Thoracic aorta (tissue), 2 donors: ENCODE data around the gene SH3GL2. TPM values are rescaled to one million over a fixed set of nuclear protein-coding genes. Genes with fewer than 3 reads are reported as not detected.
"Not testable (repeated sequence)": the region's sequence is repeated elsewhere in the genome, so short reads cannot be mapped to it uniquely, and the experiment has no call there.

ENCODE experiments used
- ATAC-seq: fragments of 150-250 bp; one replicate; pipeline ENCODE4 v1.8.0; 2017; ENCODE audit warnings: low read depth; ENCODE audit not compliant: insufficient number of reproducible peaks, low FRiP score
- DNase-seq: peaks from one replicate; pipeline ENCODE4 v3.0.0-alpha.2; 2020; ENCODE audit warnings: low spot score
- H3K27ac ChIP-seq, 2 donors: fragments of 200-600 bp; sonication (generic); 1 replicate in 1 of 2; 2 replicates in 1 of 2; pipeline ENCODE4 v1.5.1; 2016; ENCODE audit warnings: mild to moderate bottlenecking in 2 of 2, moderate library complexity in 2 of 2
- H3K27me3 ChIP-seq: fragments of 200-600 bp; sonication (generic); replicated peaks from 2 replicates; pipeline ENCODE4 v1.6.0; 2016; ENCODE audit warnings: mild to moderate bottlenecking; ENCODE audit not compliant: insufficient read depth
- H3K36me3 ChIP-seq: fragments of 200-600 bp; sonication (generic); one replicate; pipeline ENCODE4 v1.5.1; 2016
- H3K4me1 ChIP-seq, 2 donors: fragments of 200-600 bp; sonication (generic); 1 replicate in 1 of 2; 2 replicates in 1 of 2; pipeline versions ENCODE4 v1.5.1 to v1.6.0; 2016; ENCODE audit warnings: low read depth in 2 of 2, mild to moderate bottlenecking in 1 of 2; ENCODE audit not compliant: control insufficient read depth in 1 of 2
- H3K4me3 ChIP-seq: fragments of 200-600 bp; sonication (generic); 2 replicates; pipeline ENCODE4 v1.5.1; 2016; ENCODE audit warnings: mild to moderate bottlenecking
- H3K9me3 ChIP-seq: fragments of 200-600 bp; sonication (generic); 2 replicates; pipeline ENCODE4 v1.5.1; 2016
- CTCF ChIP-seq: fragments of 200-600 bp; sonication (generic); IDR thresholded peaks from one replicate; pipeline ENCODE4 v1.5.1; 2019; ENCODE audit warnings: antibody characterized with exemption
- total RNA-seq, 2 donors: library from RNA; depleted of rRNA; stranded (reverse); fragments of >200 nt; gene quantifications; one replicate each; pipeline versions ENCODE4 v1.1.0 to v1.2.3, GENCODE V29; 2016

The SH3GL2 gene
- total RNA-seq, 2 donors from 2014 or later, result not detected

GRCh38 chr9:17752021-17752420, 173.2 kb downstream of the SH3GL2 start:
- Histone ChIP-seq H3K4me3 (no peak overlapping the region), H3K36me3 (no peaks in the 10 kb centered on the region), H3K9me3 (no peaks in the 10 kb centered on the region), H3K27me3 (no peaks in the 10 kb centered on the region), H3K4me1 (no peaks in the 10 kb centered on the region), H3K27ac (no peak overlapping the region)
- no peak for TF ChIP-seq CTCF
- no peak for ATAC-seq
- DNase-seq, result no peak

GRCh38 chr9:17757816-17758215, 178.9 kb downstream of the SH3GL2 start:
- TF ChIP-seq CTCF, result no peak
- H3K27ac ChIP-seq, result no peak overlapping the region
- DNase-seq, result no peak
- no peaks in the 10 kb centered on the region for H3K9me3 ChIP-seq
- H3K4me3 ChIP-seq, result no peak overlapping the region
- no peaks in the 10 kb centered on the region for H3K4me1 ChIP-seq
- no peak for ATAC-seq
- H3K36me3 ChIP-seq, result no peaks in the 10 kb centered on the region
- H3K27me3 ChIP-seq, result no peaks in the 10 kb centered on the region

GRCh38 chr9:17760250-17760649, 181.4 kb downstream of the SH3GL2 start:
- Histone ChIP-seq H3K4me1 (no peaks in the 10 kb centered on the region), H3K4me3 (no peak overlapping the region), H3K9me3 (no peaks in the 10 kb centered on the region), H3K27me3 (no peaks in the 10 kb centered on the region), H3K27ac (no peak overlapping the region), H3K36me3 (no peaks in the 10 kb centered on the region)
- ATAC-seq, result no peak
- TF ChIP-seq CTCF, result no peak
- no peak for DNase-seq

- Histone ChIP-seq H3K9me3 (no peaks in the 10 kb centered on the region), H3K27me3 (no peaks in the 10 kb centered on the region), H3K4me1 (no peaks in the 10 kb centered on the region), H3K36me3 (no peaks in the 10 kb centered on the region), H3K4me3 (no peak overlapping the region), H3K27ac (no peak overlapping the region)
- ATAC-seq (no peak), DNase-seq (no peak)
- no peak for TF ChIP-seq CTCF
These were observed 183.3 kb downstream of the SH3GL2 start for GRCh38 chr9:17761984-17762676.

- Histone ChIP-seq H3K27ac (no peak overlapping the region), H3K9me3 (no peaks in the 10 kb centered on the region), H3K27me3 (no peaks in the 10 kb centered on the region), H3K4me3 (no peak overlapping the region), H3K4me1 (no peaks in the 10 kb centered on the region), H3K36me3 (no peaks in the 10 kb centered on the region)
- no peak for ATAC-seq
- DNase-seq, result no peak
- no peak for TF ChIP-seq CTCF
These were observed 185.4 kb downstream of the SH3GL2 start for GRCh38 chr9:17764306-17764705.

GRCh38 chr9:17765131-17765530, 186.3 kb downstream of the SH3GL2 start:
- H3K4me3 ChIP-seq, H3K27me3 ChIP-seq, H3K36me3 ChIP-seq, H3K27ac ChIP-seq, H3K9me3 ChIP-seq, ATAC-seq, DNase-seq, H3K4me1 ChIP-seq: not testable (repeated sequence)
